GM12892 (cell line): Measurements from ENCODE around the gene GRIN2C.

Experiments used
- POLR2A ChIP-seq: IDR thresholded peaks from 2 replicates; pipeline ENCODE4 v1.6.1; 2011; ENCODE audit warnings: low read depth, low read length, control low read depth
- POLR2AphosphoS5 ChIP-seq: IDR thresholded peaks from 2 replicates; pipeline ENCODE4 v1.6.1; 2011; ENCODE audit warnings: low read depth, low read length, control low read depth
- TAF1 ChIP-seq: IDR thresholded peaks from 2 replicates; pipeline ENCODE4 v1.6.1; 2011; ENCODE audit warnings: low read depth, mild to moderate bottlenecking, control low read depth, low read length, borderline replicate concordance

DNA sequence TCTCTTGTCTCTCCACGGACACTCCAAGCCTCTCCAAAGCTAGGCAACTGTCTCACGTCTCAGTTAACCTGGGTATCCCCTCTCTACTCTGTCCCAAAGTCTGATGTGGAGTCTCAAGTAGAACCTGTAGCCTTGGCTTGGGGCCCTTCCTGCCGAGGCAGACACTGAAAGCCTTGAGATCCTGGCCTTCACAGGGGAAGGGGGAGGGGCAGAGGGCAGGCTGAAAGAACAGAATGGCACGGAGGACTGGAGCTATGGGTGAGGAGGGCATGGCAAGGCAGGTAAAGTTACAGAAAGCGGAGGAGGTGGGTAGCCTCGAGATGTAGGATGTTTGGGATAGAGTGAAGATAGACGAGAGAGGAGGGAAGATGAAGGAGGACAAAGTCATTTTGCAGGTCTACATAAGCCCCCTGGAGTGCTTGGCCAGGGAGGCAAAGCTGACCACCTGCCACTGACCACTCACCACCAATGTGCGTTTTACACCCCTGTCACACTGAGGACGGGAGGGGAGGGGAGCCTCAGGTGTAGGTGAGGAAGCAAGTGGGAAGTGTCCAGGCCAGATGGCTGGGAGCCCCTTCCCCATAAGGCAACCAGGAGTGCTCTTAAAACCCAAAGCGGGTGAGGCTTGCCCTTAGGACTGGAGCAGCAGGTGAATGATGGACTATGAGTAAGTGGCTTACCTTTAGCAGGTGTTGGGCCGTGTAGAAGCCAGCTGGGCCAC is 11.8 kb upstream of the GRIN2C start:
- TF ChIP-seq POLR2A = no peak
- TF ChIP-seq POLR2AphosphoS5 = no peak
- no peak for TF ChIP-seq TAF1
